ENCODE results near the gene HEXA.

The HEXA gene

GRCh38 chr15:72318408-72318942 lies 57.3 kb downstream of the HEXA start:
- no peak for DNase-seq

DNA sequence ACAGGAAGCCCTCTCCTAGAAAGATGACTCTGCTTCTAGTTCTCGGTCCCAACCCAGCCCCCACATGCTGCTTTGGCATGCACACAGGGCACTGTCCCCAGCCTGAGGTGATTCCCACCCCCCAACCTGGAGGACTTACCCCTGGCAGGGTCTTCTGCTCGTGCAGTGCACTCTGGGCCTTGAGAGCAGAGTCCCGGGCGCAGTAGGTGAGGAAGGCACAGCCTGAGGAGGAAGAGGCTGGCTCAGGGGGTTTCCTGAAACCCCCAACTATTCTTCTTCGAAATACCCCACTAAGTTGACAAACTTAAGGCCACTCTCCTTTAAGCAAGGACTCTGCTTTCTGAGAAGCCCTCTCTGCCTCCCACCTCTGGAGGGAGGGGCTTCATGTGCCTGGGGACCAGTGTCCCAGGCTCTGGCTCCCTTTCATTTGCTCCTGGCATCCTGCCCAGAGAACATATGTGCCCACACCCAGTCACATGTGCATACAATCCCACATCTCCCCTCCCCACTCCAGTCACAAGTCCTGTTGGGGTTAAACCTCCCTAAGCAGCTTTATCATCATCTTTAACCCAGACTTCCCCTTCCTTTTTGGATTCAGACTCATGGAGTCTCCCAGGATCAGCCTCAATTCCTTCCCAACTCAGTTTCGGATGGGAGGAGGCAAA lies 60.0 kb downstream of the HEXA start:
- DNase-seq: no peak

- DNase-seq: no peak
These were observed 61.9 kb downstream of the HEXA start for GRCh38 chr15:72313881-72314280.

DNA sequence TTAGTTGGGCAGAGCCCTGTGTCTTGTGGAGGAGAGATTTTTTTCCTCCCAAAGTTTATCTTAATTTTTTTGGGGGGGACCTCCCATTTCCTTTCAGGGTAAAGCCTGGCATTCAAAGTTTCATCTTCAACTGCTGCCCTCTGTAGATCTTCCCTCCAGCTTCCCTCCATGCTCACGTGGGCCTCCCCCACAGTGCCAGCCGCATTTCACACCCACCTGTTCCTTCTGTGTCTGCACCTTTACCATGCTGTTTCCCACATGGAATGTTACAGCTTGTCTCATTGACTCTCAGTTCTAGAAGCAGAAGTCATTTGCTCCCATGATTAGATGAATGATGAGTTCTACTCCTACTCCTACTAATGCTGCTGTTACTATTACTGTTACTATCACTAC lies 62.4 kb downstream of the HEXA start:
- DNase-seq: no peak

DNA sequence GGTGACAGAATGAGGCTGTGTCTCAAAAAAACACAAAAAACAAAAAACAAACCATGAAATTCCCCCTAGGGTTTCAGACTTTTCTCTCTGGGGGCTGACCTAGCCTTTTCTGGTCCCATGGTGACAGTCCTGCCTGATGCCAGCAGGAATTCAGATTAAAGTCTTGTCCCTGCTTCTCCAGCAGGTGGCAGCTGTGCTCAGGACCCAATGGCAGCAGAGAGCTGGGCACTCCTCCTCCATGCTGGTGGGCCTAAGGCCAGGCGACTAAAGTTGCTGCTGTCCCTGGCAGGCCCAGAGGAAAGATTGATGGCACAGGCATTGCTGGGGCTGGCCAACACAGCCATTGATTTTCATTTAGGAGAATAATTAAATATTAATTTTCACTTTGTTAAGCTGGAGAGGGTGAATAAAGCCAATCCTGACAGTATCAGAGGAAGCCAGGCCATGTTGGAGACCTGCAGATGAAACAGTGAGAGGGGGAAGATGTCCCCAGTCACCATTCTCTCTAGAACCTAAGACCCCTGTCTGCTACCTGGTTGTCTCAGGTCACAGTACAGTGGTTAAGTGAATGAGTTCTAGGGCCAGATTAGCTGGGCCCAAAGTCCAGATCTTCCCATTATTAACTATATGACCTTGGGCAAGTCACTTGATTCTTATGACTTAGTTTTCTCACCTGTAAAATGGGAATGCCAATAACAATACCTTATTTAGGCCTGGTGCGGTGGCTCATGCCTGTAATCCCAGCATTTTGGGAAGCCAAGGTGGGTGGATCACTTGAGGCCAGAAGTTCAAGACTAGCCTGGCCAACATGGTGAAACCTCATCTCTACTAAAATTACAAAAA lies 63.0 kb downstream of the HEXA start:
- DNase-seq: peak; percentile 60

GRCh38 chr15:72307026-72307425 lies 68.8 kb downstream of the HEXA start:
- DNase-seq: no peak

DNA sequence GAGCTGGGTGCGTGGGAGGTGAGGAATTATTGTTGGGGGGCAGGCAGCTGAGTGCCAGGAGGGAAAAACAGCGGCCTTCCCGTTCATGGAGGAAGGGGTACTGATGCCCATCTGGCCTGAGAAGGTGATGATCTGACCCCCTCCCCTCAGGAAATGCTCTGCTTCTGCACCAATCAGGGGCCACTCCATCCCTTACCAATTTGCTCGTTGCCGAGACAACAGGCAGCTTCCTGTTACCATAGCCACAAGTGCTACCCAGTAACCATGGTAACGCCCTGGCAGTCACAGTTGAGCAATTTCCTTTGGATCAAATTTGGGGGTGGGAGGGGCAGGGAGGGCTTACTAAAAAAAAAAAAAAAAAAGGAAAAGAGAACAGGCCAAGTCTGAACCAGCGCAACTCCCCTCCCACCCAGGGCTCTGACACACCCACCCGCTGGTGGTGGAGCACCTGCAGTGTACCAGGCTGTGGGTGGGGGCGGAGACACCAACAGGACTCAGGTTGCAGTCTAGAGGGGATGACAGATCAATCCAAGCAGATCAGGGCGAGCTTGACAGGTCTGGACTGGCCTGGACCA lies 69.5 kb downstream of the HEXA start:
- peak; percentile 19 for DNase-seq

DNA sequence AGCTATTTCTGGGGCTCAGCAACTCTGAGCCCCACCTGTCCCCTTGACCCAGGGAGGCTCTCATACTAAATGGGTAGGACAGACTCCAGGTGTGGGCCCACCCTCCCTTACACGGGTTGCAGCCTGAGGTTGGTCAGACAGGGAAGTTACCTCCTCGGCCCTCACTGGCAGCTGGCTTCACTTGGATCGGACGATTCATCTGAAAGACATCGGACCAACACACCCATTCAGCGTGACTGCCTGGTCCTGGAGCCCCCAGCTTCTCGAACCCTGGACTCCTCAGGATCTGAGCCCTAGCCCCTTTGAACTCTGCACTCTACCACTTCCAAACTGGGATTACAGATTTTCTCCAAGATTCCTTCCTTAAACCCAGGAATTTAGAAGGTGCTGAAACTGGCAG lies 71.2 kb downstream of the HEXA start:
- DNase-seq: no peak

- DNase-seq: no peak
These were observed 72.9 kb downstream of the HEXA start for GRCh38 chr15:72302955-72303354.
